HG03354 (cell line): ENCODE measurements around the gene MEIKIN.
"Not testable (repeated sequence)": the region's sequence is repeated elsewhere in the genome, so short reads cannot be mapped to it uniquely, and the experiment has no call there.

ENCODE experiments used
- ATAC-seq: cut with Tn5 transposase; IDR thresholded peaks from one replicate; pipeline ENCODE4 v1.9.1; 2021; ENCODE audit warnings: mild to moderate bottlenecking; ENCODE audit not compliant: unreplicated experiment, poor library complexity, severe bottlenecking

The MEIKIN gene

DNA sequence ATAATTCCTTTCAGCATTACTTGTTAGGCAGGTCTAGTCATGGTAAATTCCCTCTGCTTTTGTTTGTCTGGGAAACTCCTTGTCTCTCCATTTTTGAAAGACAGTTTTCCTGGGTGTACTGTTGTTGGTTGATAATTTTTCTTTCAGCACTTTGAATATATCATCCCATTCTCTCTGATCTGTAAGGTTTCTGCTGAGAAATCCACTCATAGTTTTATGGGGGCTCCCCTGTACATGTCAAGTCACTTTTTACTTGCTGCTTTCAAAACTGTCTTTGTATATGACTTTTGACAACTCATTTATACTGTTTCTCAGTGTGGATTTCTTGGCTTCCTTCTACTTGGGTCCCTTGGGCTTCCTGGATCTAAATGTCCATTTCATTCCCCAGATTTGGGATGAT, 16.5 kb downstream of the MEIKIN start:
- ATAC-seq = no peak

DNA sequence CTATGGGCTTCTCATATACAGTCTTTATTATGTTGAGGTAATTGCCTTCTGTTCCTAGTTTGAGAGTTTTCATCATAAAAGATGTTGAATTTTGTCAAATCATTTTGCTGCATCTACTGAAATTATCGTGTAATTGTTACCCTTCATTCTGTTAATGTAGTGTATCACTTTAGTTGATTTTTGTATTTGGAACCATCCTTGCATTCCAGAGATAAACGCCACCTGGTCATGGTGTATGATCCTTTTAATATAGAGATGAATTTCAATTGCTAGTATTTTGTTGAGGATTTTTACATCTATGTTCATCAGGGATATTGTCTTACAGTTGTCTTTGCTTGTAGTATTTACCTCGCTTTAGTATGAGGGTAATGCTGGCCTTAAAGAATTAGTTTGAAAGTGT, 19.3 kb downstream of the MEIKIN start:
- no peak for ATAC-seq

DNA sequence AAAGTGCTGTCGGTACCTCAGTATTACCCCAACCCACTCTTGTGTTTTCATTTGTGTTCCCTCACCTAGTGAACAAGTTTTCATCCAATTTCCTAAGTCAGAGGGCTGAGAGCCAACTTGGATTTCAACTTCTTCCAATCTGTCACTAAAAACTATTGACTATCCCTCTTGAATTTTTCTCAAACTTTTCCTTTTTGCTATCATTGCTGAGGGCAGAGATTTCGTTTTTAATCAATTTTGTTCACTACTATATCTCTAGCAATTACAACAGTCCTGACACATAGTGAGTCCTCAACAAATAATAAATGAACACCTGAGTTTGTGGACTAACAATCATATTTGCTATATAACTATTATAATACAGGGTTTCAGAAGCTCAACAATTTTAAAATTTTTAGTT, 29.0 kb downstream of the MEIKIN start:
- no peak for ATAC-seq

DNA sequence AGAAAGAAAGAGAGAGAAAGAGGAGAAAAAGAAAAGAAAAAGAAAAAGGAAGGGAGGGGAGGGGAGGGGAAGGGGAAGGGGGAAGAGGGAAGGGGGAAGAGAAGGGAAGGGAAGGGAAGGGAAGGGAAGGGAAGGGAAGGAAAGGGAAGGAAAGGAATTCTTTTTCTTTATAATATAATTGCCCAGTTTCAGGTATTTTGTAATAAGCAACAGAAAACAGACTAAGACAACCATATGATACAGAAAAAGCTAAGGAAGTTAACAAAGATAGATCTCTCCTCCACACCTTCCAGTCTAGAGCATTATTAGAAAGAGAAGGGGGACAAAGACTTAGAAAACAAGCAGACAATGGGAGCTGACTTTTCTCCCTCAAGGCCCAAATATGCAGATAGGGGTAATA, 31.0 kb downstream of the MEIKIN start:
- ATAC-seq = no peak

DNA sequence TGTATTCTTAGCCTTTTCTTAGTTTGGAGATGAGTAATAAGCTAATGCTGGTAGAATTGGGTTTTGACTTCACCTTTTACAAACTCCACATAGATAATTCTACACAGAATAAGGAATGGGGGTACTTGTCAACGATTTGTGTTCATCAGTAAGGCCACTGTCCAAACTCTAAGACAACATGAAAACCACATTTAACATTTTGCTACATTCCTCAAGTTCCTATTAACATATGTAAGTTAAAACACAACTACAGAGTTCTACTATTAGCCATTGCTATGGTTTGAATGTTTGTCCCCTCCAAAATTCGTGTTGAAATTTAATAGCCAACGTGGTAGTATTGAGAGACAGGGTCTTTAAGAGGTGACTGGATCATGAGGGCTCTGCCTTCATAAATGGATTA, 31.9 kb downstream of the MEIKIN start:
- ATAC-seq = no peak

DNA sequence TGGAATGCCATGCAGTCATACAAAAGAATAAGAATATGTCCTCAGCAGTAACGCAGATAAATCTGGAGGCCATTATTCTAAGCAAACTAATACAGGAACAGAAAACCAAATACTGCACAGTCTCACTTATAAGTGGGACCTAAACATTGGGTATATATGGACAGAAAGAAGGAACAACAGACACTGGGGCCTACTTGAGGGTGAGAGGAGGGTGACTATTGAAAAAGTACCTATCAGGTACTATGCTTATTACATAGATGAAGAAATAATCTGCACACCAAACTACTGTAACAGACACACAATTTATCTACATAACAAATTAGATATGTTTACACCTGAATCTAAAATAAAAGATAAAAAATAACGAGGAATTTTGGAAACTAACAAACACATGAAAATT, 38.8 kb downstream of the MEIKIN start:
- no peak for ATAC-seq

DNA sequence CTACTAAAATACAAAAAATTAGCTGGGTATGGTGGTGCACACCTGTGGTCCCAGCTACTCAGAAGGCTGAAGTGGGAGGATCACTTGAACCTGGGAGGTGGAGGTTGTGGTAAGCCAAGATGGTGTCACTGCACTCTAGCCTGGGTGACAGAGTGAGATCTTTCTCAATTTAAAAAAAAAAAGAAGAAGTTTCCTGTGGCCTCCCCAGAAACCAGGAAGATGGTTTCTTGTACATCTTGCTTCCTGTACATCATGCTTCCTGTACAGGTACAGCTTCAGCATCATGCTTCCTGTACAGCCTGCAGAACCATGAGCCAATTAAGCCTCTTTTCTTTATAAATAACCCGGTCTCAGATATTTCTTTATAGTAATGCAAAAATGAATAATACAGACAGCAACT, 43.2 kb downstream of the MEIKIN start:
- ATAC-seq = not testable (repeated sequence)

DNA sequence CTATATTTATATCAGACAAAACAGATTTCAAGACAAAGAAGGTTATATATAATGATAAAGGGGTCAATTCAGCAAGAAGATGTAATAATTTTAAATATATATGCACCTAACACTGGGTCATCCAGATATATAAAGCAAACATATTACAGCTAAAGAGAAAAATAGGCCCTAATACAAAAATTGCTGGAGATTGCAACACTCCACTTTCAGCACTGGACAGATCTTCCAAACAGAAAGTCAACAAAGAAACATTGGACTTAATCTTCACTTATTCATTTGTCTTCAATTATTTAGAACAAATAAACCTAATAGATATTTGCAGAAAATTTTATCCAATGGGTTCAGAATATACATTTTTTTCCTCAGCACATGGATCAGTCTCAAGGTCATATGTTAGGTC, 45.8 kb downstream of the MEIKIN start:
- ATAC-seq = no peak

DNA sequence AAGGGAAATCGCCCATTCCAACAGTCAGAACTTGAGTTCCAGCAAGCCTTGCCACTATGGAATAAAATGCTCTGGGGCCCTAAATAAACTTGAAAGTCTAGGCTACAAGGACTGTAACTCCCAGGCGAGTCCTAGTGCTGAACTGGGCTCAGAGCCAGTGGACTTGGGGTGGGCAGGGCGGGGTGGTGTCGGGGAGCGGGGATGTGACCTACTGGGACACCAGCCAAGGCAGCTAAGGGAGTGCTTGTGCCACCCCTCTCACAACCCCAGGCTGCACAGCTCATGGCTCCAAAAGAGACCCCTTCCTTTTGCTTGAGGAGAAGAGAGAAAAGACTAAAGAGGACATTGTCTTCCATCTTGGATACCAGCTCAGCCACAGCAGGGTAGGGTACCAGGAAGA, 61.5 kb downstream of the MEIKIN start:
- no peak for ATAC-seq

DNA sequence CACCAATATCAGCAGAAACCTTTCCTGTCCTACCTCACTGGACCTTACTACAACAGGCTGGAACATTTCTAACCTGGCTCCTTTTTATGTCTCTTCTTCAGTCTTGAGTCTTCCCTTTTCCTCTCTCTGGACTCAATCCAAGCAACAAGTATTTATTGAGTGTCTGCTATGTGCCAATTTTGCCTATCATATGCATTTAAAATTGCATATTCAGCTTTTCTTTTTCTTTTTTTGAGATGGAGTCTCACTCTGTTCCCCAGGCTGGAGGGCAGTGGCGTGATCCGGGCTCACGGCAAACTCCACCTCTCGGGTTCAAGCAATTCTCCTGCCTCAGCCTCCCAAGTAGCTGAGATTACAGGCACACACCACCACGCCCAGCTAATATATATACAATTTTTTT, 65.8 kb downstream of the MEIKIN start:
- no peak for ATAC-seq

DNA sequence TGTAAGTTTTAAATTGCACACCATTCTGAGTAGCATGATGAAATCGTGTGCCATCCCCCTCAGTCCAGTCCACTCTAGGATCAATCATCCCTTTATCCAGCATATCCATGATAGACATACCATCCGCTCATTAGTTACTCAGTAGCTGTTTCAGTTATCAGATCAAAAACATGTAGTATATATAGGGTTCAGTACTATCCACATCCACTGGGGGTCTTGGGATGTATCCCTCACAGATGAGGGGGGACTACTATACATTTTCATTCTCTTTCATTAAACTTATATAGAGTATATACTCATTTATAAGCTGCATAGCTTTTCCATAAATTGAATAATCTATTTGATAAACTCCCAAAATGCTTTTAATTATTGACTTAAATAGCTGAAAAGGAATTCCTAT, 67.6 kb downstream of the MEIKIN start:
- no peak for ATAC-seq

DNA sequence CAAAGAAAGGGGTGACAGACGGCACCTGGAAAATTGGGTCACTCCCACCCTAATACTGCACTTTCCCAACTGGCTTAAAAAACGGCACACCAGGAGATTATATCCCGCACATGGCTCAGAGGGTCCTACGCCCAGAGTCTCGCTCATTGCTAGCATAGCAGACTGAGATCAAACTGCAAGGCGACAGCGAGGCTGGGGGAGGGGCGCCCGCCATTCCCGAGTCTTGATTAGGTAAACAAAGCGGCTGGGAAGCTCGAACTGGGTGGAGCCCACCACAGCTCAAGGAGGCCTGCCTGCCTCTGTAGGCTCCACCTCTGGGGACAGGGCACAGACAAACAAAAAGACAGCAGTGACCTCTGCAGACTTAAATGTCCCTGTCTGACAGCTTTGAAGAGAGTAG, 74.2 kb downstream of the MEIKIN start:
- not testable (repeated sequence) for ATAC-seq

DNA sequence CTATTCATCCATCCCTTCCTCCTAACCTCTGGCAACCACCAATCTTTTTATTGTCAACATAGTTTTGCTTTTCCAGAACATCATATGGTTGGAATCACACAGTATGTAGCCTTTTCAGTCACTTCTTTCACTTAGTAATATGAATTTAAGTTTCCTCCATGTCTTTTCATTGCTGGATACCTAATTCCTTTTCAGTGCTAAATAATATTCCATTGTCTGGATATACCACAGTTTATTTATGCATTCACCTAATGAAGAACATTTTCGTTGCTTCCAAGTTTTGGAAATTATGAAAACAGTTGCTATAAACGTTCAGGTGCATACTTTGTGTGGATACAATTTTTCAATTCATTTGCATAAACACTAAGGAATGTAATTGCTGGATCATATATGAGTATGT, 77.9 kb downstream of the MEIKIN start:
- ATAC-seq = no peak

DNA sequence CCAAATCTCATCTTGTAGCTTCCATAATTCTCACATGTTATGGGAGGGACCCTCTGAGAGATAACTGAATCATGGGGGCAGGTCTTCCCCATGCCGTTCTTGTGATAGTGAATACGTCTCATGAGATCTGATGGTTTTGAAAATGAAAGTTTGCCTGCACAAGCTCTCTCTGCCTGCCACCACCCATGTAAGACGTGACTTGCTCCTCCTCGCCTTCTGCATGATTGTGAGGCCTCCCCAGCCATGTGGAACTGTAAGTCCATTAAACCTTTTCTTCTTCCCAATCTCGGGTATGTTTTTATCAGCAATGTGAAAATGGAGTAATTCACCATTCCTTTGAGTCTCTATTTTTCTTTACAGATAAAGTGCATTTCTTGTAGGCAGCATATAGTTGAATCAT, 81.8 kb downstream of the MEIKIN start:
- ATAC-seq = no peak

DNA sequence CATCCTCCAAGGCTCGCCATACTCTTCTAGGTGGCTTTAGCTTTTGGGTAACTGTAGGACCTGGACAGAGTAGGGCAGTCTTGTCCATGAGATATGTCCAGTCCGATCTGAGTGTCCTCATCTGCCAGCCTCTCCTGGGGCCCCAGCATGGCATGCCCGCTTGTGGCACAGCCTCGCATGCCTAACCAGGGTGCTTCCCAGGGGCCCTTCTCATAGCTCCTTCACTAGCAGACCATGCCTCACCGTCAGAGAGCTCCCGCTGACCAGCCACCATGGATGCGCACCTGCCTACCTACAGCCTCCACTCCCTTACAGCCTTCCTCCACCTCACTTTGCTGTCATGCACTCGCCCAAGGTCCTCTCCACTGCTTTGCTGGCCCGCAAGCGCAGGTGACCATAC, 88.1 kb downstream of the MEIKIN start:
- ATAC-seq = no peak

DNA sequence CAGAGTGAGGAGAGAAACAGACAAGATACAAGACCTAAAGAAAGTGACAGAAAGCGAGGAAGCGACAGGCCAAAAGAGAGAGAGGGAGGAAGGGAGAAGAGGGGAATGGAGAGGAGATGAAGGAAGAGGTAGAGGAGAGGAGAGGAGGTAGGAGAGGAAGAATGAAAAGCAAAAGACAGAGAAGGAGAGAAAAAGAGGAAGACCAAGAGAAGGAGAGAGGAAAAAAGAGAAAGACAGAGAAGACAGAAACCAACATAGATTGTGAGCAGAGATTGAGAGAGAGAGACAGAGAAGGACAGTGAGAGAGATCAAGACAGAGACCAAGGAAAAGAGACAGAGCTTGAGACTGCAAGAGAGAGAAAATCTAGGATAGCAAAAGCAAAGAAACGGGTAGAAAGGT, 90.0 kb downstream of the MEIKIN start:
- ATAC-seq = no peak

DNA sequence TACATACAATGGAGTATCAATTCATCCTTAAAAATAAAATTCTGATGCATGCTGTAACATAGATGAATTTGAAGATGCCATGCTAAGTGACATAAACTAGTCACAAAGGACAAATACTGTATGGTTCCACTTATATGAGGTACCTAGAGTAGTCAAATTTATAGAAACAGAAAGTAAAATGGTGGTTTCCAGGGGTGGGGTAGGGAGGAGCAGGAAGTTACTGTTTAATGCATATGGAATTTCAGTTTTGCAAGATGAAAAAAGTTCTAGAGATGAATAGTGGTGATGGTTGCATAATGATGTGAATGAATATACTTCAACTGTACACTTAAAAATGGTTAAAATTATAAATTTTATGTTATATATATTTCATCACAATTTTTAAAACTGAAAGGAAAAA, 91.3 kb downstream of the MEIKIN start:
- ATAC-seq = peak; percentile 87

DNA sequence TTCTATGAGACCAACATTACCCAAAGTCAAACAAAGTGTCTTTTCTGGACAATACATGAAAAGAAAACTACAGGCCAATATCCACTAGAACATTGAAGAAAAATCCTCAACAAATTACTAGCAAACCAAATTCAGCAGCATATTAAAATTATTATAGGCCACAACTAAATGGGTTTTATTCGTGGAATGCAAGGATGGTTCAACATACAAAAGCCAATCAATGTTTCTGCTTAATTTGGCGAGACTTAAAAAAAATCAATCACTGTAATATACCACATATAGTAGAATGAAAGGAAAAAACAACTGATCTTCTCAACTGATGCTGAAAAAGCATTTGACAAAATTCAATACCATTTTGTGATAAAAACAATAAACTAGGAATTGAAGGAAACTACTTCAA, 96.8 kb downstream of the MEIKIN start:
- ATAC-seq = no peak

DNA sequence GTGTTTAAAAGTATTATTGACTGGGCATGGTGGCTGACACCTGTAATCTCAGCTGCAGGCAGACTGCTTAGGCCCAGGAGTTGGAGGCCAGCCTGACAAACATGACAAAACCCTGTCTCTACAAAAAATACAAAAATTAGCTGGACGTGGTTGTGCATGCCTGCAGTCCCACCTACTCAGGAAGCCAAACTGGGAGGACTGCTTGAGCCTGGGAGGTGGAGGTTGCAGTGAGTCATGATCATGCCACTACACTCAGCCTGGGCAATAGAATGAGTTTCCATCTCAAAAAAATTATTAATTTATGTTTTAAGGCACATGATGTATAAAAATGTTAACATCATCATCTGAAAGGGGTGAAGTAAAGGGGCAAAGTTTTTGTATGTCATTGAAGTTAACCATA, 98.9 kb downstream of the MEIKIN start:
- ATAC-seq = no peak

DNA sequence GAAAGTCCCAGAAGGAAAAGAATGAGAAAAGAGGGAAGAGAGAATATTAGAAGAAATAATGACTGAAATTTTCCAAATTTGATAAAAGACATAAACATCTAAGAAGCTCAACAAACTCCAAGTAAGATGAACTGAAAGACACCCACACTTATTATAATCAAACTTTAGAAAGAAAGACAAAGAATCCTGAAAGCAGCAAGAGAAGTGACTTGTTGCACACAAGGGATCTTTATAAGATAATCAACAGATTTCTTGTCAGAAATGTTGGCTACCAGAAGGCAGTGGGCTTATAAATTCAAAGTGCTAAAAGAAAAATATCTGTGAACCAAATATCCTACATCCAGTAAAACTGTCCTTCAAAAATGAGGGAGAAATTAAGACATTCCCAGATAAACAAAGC, 99.6 kb downstream of the MEIKIN start:
- ATAC-seq = no peak

DNA sequence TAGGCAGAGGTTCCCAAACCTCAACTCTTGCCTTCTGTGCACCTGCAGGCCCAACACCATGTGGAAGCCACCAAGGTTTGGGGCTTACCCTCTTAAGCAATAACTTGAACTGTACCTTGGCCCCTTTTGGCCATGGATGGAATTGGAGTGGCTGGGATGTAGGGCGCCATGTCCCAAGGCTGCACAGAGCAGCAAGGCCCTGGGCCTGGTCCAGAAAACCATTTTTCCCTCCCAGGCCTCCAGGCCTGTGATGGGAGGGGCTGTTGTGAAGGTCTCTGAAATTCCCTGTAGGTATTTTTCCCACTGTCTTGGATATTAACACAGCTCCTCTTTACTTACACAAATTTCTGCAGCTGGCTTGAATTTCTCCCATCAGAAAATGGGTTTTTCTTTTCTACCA, 102.5 kb downstream of the MEIKIN start:
- not testable (repeated sequence) for ATAC-seq

DNA sequence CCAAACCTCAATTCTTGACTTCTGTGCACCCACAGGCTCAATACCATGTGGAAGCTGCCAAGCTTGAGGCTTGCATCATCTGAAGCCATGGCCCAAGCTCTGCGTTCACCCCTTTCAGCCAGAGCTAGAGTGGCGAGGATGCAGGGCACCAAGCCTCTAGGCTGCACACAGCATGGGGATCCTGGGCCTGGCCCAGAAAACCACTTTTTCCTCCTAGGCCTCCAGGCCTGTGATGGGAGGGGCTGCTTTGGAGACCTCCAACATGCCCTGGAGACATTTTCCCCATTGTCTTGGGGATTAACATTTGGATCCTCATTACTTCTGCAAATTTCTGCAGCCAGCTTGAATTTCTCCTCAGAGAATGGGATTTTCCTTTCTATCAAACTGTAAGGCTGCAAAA, 112.8 kb downstream of the MEIKIN start:
- ATAC-seq = not testable (repeated sequence)
